Adrenal gland (tissue), 12 donors: ENCODE data around the gene KRTAP1-1. TPM values are rescaled to one million over a fixed set of nuclear protein-coding genes. Genes with fewer than 3 reads are reported as not detected.

Experiments
- DNase-seq, 7 donors: peaks; one replicate each; pipeline ENCODE4 v3.0.0-alpha.2; 2019 to 2020
- H3K27ac ChIP-seq, 5 donors: fragments of 200-600 bp; sonication (generic) in 4 of 5; 1 replicate in 3 of 5; 2 replicates in 2 of 5; pipeline versions ENCODE4 v1.5.1 to v1.8.0; 2016 to 2020; ENCODE audit warnings: mild to moderate bottlenecking in 1 of 5
- H3K27me3 ChIP-seq: fragments of 200-600 bp; 2 replicates; pipeline ENCODE4 v1.8.0; 2021
- H3K36me3 ChIP-seq, 2 donors: fragments of 200-600 bp; replicated peaks in 1 of 2; 1 replicate in 1 of 2; 2 replicates in 1 of 2; pipeline versions ENCODE4 v1.5.1 to v1.8.0; 2018 to 2022
- H3K4me1 ChIP-seq, 2 donors: fragments of 200-600 bp; replicated peaks in 1 of 2; 1 replicate in 1 of 2; 2 replicates in 1 of 2; pipeline versions ENCODE4 v1.5.1 to v1.8.0; 2018 to 2021
- H3K4me3 ChIP-seq, 4 donors: fragments of 200-600 bp; sonication (generic) in 3 of 4; one replicate each; pipeline ENCODE4 v1.5.1; 2016 to 2018
- H3K9me3 ChIP-seq, 3 donors: fragments of 200-600 bp; sonication (generic) in 1 of 3; replicated peaks in 1 of 3; 1 replicate in 2 of 3; 2 replicates in 1 of 3; pipeline versions ENCODE4 v1.5.1 to v1.8.0; 2016 to 2021
- POLR2A ChIP-seq, 2 donors: fragments of 450-650 bp; IDR thresholded peaks; one replicate each; pipeline ENCODE4 v1.6.1; 2017; ENCODE audit warnings: antibody characterized with exemption in 2 of 2, mild to moderate bottlenecking in 2 of 2, moderate library complexity in 1 of 2
- WGBS, 4 donors: extraction: QIAGEN DNeasy Blood & Tissue Kit in 2 of 4; methylation state at CpG; one replicate each; pipeline versions ENCODE4 v1.1.5 to v1.1.7; 2013 to 2017; 5-methylcytosine and 5-hydroxymethylcytosine counted together
- intact Hi-C, 2 donors: fragments of 100-400 bp; cut with DNase I; formaldehyde crosslinking; loops; one replicate each; pipeline versions ENCODE4 v1.14.1 to v1.15.0; 2022 to 2023
- polyA plus RNA-seq, 3 donors: library from polyadenylated mRNA; stranded (reverse); fragments of 200-250 nt in 2 of 3; fragments of 350-450 nt in 1 of 3; fragmentation: Illumina TruSeq in 1 of 3; extraction: RNeasy Lipid Tissue Mini Kit (QIAGEN cat#74804) in 1 of 3; gene quantifications; one replicate each; pipeline ENCODE4 v1.2.3, GENCODE V29; 2013 to 2014
- small RNA-seq, 2 donors: library from RNA; depleted of rRNA; stranded (forward); fragments of <200 nt; gene quantifications; one replicate each; pipeline ENCODE3, GENCODE V24; 2016
- total RNA-seq, 9 donors: library from RNA; depleted of rRNA in 4 of 9; stranded (reverse); fragments of >200 nt in 4 of 9; fragments of 120-200 nt in 1 of 9; fragmentation: NEBNext Ultra II Directional in 1 of 9; extraction: Animal tissue kit (Norgen Biotek cat#: 25700) in 1 of 9; gene quantifications; one replicate each; pipeline versions ENCODE4 v1.1.0 to v1.2.4, GENCODE V29; 2013 to 2023
- TF ChIP-seq, protein P1 (sequence below), 6 experiments: fragments of 450-650 bp in 4 of 6; fragments of 200-600 bp in 2 of 6; sonication (generic) in 1 of 6; IDR thresholded peaks; 1 replicate in 5 of 6; 2 replicates in 1 of 6; pipeline versions ENCODE4 v1.5.1 to v1.8.0; 2016 to 2021; ENCODE audit warnings: antibody characterized with exemption in 6 of 6, mild to moderate bottlenecking in 2 of 6, moderate library complexity in 1 of 6
- donor health status: healthy with polysubstance abuse.
- donor health status: Bipolar disorder and iron deficiency.
- donor health status: DM: yes; HTN: yes; CAD: no.
- donor health status: DM: no; HTN: no; CAD: no.
- donor health status: DM: no; HTN: no; CAD: no.
- donor health status: DM: yes; HTN: yes; CAD: no.

Gene KRTAP1-1
- total and polyA plus RNA-seq, 12 donors = not detected

DNA sequence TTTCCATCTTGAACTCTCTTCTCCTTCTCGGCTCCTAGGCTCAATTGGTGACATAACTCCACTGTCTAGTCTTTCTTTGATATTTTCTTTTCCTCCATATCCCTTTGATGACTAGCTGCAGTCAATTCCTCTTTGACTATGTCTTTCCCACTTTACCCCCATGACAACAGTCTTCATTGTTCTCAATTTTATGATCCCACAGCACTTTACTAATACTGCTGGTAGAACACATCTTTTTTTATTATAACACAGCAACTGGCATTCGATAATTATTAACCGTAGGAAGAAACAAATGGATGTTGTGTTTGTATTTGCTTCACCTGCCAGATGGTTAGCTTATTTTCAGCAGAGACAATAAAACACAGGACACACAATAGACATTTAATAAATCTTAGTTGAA, 48.6 kb downstream of the KRTAP1-1 start:
- Histone ChIP-seq H3K9me3 (no peaks in the 10 kb centered on the region), H3K27me3 (peaks cover 5% of the 10 kb centered on the region), H3K4me1 (no peaks in the 10 kb centered on the region), H3K27ac (no peak overlapping the region), H3K36me3 (no peaks in the 10 kb centered on the region), H3K4me3 (no peak overlapping the region)
- WGBS, 4 donors = 80 to 90% (median 81%) methylated on average over 3 of the region's 3 CpGs
- TF ChIP-seq POLR2A (IDR thresholded peaks at IDR 0.05) = no peak
- TF ChIP-seq, protein P1, sequence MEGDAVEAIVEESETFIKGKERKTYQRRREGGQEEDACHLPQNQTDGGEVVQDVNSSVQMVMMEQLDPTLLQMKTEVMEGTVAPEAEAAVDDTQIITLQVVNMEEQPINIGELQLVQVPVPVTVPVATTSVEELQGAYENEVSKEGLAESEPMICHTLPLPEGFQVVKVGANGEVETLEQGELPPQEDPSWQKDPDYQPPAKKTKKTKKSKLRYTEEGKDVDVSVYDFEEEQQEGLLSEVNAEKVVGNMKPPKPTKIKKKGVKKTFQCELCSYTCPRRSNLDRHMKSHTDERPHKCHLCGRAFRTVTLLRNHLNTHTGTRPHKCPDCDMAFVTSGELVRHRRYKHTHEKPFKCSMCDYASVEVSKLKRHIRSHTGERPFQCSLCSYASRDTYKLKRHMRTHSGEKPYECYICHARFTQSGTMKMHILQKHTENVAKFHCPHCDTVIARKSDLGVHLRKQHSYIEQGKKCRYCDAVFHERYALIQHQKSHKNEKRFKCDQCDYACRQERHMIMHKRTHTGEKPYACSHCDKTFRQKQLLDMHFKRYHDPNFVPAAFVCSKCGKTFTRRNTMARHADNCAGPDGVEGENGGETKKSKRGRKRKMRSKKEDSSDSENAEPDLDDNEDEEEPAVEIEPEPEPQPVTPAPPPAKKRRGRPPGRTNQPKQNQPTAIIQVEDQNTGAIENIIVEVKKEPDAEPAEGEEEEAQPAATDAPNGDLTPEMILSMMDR (IDR thresholded peaks at IDR 0.05) = no peak
- no peak for DNase-seq
- intact Hi-C loops = no loop called here

Small RNAs within 50 kb of the gene (small RNA-seq; reads per million reads assigned to genes)
- gene KRTAP3-4P = 0 reads per million in 2 donors

Other genes with a start within 250 kb of the KRTAP1-1 start
Only the 30 nearest of the 37 such genes appear.
- gene KRT12, start 174.2 kb downstream of the KRTAP1-1 start, total RNA-seq = not detected
- gene KRT12, start 174.2 kb downstream of the KRTAP1-1 start, polyA plus RNA-seq = not detected
- under 1 TPM in 2 of 9 donors, not detected in 7; 0.23 to 0.50 TPM for gene KRT20, start 156.2 kb downstream of the KRTAP1-1 start, total RNA-seq
- gene KRT20, start 156.2 kb downstream of the KRTAP1-1 start, polyA plus RNA-seq = under 1 TPM in 2 of 3 donors, not detected in 1; 0.27 to 0.64 TPM
- gene KRT23, start 103.8 kb downstream of the KRTAP1-1 start, total RNA-seq = not detected
- gene KRT23, start 103.8 kb downstream of the KRTAP1-1 start, polyA plus RNA-seq = under 1 TPM in 1 of 3 donors, not detected in 2; 0.03 TPM
- gene KRT39, start 74.5 kb downstream of the KRTAP1-1 start, total RNA-seq = not detected
- gene KRT39, start 74.5 kb downstream of the KRTAP1-1 start, polyA plus RNA-seq = under 1 TPM in 1 of 3 donors, not detected in 2; 0.17 TPM
- gene KRT40, start 57.1 kb downstream of the KRTAP1-1 start, total RNA-seq = not detected
- gene KRT40, start 57.1 kb downstream of the KRTAP1-1 start, polyA plus RNA-seq = not detected
- not detected for gene KRTAP3-3, start 47.3 kb downstream of the KRTAP1-1 start, total RNA-seq
- not detected for gene KRTAP3-3, start 47.3 kb downstream of the KRTAP1-1 start, polyA plus RNA-seq
- gene KRTAP3-2, start 41.5 kb downstream of the KRTAP1-1 start, total RNA-seq = not detected
- gene KRTAP3-2, start 41.5 kb downstream of the KRTAP1-1 start, polyA plus RNA-seq = not detected
- not detected for gene KRTAP3-1, start 32.3 kb downstream of the KRTAP1-1 start, total RNA-seq
- gene KRTAP3-1, start 32.3 kb downstream of the KRTAP1-1 start, polyA plus RNA-seq = not detected
- not detected for gene KRTAP1-5, start 14.2 kb downstream of the KRTAP1-1 start, total RNA-seq
- not detected for gene KRTAP1-5, start 14.2 kb downstream of the KRTAP1-1 start, polyA plus RNA-seq
- not detected for gene KRTAP1-4, start 11.3 kb downstream of the KRTAP1-1 start, total RNA-seq
- gene KRTAP1-4, start 11.3 kb downstream of the KRTAP1-1 start, polyA plus RNA-seq = not detected
- not detected for gene KRTAP1-3, start 6.6 kb downstream of the KRTAP1-1 start, total RNA-seq
- not detected for gene KRTAP1-3, start 6.6 kb downstream of the KRTAP1-1 start, polyA plus RNA-seq
- not detected for gene KRTAP2-1, start 5.9 kb upstream of the KRTAP1-1 start, total RNA-seq
- not detected for gene KRTAP2-1, start 5.9 kb upstream of the KRTAP1-1 start, polyA plus RNA-seq
- gene KRTAP2-2, start 13.8 kb upstream of the KRTAP1-1 start, total RNA-seq = not detected
- not detected for gene KRTAP2-2, start 13.8 kb upstream of the KRTAP1-1 start, polyA plus RNA-seq
- not detected for gene KRTAP2-3, start 18.7 kb upstream of the KRTAP1-1 start, total RNA-seq
- not detected for gene KRTAP2-3, start 18.7 kb upstream of the KRTAP1-1 start, polyA plus RNA-seq
- gene KRTAP2-4, start 24.4 kb upstream of the KRTAP1-1 start, total RNA-seq = not detected
- not detected for gene KRTAP2-4, start 24.4 kb upstream of the KRTAP1-1 start, polyA plus RNA-seq
- not detected for gene KRTAP4-7, start 42.7 kb upstream of the KRTAP1-1 start, total RNA-seq
- not detected for gene KRTAP4-7, start 42.7 kb upstream of the KRTAP1-1 start, polyA plus RNA-seq
- gene KRTAP4-8, start 56.7 kb upstream of the KRTAP1-1 start, total RNA-seq = not detected
- gene KRTAP4-8, start 56.7 kb upstream of the KRTAP1-1 start, polyA plus RNA-seq = not detected
- not detected for gene KRTAP4-16, start 60.8 kb upstream of the KRTAP1-1 start, total RNA-seq
- gene KRTAP4-16, start 60.8 kb upstream of the KRTAP1-1 start, polyA plus RNA-seq = not detected
- not detected for gene KRTAP4-9, start 63.9 kb upstream of the KRTAP1-1 start, total RNA-seq
- not detected for gene KRTAP4-9, start 63.9 kb upstream of the KRTAP1-1 start, polyA plus RNA-seq
- gene KRTAP4-11, start 76.9 kb upstream of the KRTAP1-1 start, total RNA-seq = not detected
- gene KRTAP4-11, start 76.9 kb upstream of the KRTAP1-1 start, polyA plus RNA-seq = not detected
- gene KRTAP4-12, start 82.7 kb upstream of the KRTAP1-1 start, total RNA-seq = not detected
- gene KRTAP4-12, start 82.7 kb upstream of the KRTAP1-1 start, polyA plus RNA-seq = not detected
- not detected for gene KRTAP4-6, start 99.1 kb upstream of the KRTAP1-1 start, total RNA-seq
- not detected for gene KRTAP4-6, start 99.1 kb upstream of the KRTAP1-1 start, polyA plus RNA-seq
- not detected for gene KRTAP4-5, start 108.4 kb upstream of the KRTAP1-1 start, total RNA-seq
- gene KRTAP4-5, start 108.4 kb upstream of the KRTAP1-1 start, polyA plus RNA-seq = not detected
- not detected for gene KRTAP4-4, start 119.3 kb upstream of the KRTAP1-1 start, total RNA-seq
- gene KRTAP4-4, start 119.3 kb upstream of the KRTAP1-1 start, polyA plus RNA-seq = not detected
- gene KRTAP4-3, start 126.8 kb upstream of the KRTAP1-1 start, total RNA-seq = not detected
- not detected for gene KRTAP4-3, start 126.8 kb upstream of the KRTAP1-1 start, polyA plus RNA-seq
- gene KRTAP4-2, start 136.8 kb upstream of the KRTAP1-1 start, total RNA-seq = not detected
- gene KRTAP4-2, start 136.8 kb upstream of the KRTAP1-1 start, polyA plus RNA-seq = not detected
- gene KRTAP4-1, start 143.5 kb upstream of the KRTAP1-1 start, total RNA-seq = not detected
- gene KRTAP4-1, start 143.5 kb upstream of the KRTAP1-1 start, polyA plus RNA-seq = not detected
- gene KRTAP9-1, start 148.4 kb upstream of the KRTAP1-1 start, total RNA-seq = not detected
- not detected for gene KRTAP9-1, start 148.4 kb upstream of the KRTAP1-1 start, polyA plus RNA-seq
- not detected for gene KRTAP9-2, start 185.2 kb upstream of the KRTAP1-1 start, total RNA-seq
- gene KRTAP9-2, start 185.2 kb upstream of the KRTAP1-1 start, polyA plus RNA-seq = not detected
- not detected for gene KRTAP9-3, start 191.0 kb upstream of the KRTAP1-1 start, total RNA-seq
- gene KRTAP9-3, start 191.0 kb upstream of the KRTAP1-1 start, polyA plus RNA-seq = not detected